ENCODE measurements around the gene THRA.

THRA gene

DNA sequence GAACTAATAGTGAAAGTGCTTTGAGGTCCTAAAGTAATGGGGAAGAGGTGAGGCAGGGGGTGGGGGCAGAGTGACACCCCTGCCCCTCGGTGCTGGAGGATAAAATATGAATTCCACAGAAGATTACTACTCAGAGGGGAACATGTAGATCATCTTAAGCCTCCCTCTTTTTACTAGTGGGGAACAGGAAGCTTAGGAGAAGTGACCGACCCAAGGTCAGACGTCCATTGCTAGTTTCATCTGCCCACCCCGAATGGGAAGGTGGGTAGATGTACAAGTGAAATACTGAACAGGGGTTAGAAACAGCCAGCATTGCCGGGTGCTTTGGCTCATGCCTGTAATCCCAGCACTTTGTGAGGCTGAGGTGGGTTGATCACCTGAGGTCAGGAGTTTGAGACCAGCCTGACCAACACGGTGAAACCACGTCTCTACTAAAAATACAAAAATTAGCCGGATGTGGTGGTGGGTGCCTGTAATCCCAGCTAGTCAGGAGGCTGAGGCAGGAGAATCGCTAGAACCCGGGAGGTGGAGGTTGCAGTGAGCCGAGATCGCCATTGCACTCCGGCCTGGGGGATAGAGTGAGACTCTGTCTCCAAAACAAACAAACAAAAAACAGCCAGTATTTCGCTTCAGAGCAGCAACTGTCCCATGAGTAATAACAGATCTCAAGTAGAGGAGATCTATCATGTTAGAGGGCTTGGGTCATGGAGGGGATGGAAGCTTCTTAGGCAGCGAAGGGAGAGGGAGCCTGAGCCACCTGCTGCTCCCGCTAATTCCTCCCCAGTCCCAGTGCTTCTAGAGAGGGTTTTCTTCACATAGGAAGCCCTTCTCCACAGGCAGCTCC, 38.8 kb downstream of the THRA start:
- no peak for DNase-seq

DNA sequence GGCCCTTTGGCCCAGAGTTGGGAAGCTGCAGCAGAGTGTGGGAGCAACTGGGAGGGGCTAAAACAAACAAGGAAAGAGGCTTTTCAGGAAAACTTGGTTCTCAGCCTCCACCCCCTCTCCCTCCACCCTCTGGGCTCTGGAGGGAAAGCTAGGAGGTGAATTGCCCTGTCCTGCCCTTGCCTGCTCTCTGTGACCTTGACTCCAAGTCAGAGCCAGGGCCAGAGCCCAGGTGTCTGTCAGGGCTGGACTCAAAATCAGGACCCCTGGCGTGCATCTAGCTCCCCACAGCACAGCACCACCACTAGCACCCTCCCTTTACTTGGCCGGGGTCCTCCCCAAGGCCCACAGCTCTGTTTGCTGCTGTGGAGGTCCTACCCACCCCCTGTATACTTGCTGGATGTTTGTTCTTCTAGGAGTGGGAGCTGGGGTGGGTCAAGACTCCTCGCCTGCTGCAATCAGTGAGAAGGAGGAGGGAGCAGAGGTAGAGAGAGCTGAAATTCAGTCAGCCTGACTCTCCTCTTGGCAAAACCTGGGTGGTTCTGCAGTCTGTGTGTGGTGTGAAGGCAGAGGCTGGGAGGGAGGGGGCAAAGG, 40.4 kb downstream of the THRA start:
- DNase-seq: no peak

DNA sequence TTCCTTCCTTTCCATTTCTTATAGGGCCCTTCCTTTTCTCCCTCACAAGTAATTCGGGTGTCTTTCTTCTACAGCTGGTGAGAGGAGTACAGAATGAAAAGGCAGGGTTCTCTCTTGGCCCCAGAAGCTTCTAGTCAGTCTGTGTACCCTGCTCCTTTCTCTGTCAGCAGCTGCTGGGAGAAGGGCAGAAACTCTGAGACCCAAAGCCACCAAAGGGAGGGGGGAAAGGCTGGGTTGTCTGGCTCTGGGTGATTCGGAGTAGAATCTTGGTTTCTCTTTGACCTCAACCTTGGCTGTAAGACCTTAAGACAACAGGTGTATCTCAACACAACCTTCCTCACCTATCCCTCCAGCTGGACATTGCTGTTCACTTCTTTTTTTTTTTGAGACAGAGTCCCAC, 40.9 kb downstream of the THRA start:
- DNase-seq: no peak

GRCh38 chr17:40104594-40105486, 42.1 kb downstream of the THRA start:
- DNase-seq: no peak

- no peak for DNase-seq
Observed at GRCh38 chr17:40105861-40106759, 43.3 kb downstream of the THRA start.

DNA sequence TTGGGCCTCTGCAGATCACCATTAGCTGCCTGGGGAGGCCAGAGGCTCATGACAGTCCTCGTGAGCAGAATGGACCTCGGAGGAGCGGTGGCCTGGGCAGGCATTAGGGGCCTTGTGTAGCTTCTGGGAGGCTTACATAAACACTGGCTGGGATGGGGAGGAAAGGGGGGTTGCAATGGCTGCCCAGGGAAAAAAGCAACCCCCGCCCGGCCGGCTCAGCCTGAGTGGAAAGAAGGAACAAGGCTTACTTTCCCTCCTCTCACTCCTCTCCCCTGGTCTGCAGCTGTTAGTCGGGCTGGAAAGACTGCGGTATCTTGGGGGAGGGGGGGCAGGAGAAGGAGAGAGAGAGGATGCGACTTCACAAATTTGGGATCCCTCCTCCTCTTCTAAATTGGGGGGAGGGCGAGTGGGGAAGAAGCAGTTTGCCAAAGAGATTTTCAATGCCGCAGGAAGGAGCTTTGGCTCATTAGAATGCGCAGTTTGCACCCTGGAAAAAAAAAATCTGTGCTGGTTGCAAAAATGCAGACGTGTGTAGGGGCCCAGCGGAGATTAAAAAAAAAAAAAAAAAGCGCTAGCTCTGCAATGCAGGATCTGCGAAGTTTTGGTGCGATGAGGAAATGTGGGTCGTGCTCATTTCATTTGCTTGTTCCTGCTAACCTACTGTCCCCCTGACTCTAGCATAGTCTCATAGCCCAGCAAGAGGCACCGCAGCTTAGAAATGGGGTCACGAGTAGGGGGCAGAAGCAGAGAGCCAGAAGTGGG, 44.2 kb downstream of the THRA start:
- no peak for DNase-seq

DNA sequence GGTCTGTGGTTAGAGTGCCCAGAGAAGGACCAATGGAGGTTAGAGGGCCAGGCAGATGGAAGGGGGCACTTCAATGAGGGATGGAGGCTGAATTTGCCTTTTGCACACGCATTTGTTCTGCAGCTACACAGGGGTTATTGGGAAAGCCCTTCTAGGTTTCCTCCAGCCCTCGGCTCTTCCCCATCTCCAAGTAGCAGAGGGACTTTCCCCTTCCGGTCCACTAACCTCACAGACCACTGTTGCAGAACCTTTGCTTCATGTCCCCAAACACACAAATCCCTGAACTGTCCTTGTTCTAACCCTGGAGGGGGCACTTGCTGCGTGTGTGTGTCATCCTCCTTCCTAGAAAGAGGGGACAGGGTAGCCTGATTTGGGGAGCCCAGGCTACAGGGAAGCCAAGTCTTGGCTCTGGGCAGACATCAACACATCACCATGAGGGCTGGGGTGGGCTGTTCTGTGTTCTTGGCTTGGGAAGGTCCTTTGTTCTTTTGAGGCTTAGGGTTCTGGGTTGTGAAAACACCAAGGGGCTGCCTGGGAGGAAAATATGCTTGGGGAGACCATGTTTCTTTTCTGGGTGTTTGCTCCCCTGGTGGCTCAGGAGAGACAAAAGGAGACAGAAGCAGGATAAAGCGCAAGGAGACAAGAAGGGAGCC, 44.9 kb downstream of the THRA start:
- no peak for DNase-seq

DNA sequence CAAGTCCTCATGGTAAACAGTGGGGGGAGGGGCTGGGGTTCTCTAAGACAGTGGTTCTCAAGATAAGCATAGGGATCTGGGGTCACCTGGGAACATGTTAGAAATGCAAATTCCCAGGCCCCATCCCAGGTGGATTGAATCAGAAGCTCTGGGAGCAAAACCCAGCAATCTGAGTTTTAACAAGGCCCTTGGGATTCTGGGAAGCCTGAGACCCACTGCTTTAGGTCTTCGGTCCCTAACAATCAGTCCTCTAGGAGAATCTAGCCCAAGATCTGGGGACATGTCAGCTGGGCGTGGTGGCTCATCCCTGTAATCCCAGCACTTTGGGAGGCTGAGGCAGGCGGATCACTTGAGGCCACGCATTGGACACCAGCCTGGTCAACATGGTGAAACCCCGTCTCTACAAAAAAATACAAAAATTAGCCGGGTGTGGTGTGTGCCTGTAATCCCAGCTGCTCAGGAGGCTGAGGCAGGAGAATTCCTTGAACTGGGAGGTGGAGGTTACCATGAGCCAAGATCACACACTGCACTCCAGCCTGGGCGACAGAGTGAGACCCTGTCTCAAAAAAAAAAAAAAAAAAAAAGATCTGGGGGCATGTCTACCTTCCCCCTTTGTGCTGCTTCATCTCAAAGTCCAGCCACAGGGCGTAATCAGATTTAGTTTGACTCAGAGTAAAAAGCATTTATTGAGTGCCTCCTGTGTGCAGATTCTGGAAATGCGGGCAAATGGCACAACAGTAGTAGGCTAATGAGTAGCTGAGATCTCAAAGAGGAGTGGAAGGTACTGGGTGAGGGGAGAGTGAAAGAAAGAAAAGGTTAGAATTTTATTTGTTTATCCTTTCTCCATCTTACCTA, 46.4 kb downstream of the THRA start:
- no peak for DNase-seq

DNA sequence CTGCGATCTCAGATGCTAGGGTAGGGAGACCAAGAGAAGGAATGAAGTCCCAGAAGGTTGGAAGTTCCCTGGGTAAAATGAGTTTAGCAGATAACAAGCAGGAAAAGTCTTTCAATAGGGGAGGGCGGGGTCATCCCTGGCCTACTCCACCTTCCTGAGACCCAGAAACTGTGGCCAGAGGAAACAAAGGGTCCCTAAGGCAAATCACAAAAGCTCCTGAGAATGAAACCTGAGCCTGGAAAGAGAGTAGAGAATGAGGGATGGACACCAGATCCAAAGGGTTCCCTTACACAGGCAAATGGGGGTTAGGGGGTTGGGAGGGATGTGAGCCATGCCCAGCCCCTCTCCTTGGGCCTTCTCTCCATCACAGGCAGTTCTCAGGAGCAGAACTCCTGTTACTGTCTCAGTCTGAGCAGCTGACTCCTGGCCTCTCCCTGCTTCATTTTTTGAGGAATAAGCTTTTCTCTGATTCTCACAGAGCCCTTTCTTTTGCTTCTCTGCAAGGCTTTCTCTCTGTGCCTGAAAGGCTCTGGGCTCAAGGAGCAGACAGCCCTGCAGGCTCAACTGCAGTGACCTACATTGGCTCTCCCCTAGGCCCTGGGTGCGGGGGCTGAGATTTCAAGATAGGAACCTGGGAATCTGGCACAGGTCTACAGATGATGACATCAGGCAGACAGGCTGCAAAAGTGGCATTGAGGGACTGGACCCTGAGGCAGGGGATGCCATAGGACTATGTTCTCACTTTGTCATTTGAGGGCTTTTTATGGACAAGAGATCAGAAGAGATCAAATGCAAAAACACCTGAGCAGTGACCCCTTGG, 47.5 kb downstream of the THRA start:
- no peak for DNase-seq

GRCh38 chr17:40111221-40112128, 48.7 kb downstream of the THRA start:
- DNase-seq: peak; percentile 69

DNA sequence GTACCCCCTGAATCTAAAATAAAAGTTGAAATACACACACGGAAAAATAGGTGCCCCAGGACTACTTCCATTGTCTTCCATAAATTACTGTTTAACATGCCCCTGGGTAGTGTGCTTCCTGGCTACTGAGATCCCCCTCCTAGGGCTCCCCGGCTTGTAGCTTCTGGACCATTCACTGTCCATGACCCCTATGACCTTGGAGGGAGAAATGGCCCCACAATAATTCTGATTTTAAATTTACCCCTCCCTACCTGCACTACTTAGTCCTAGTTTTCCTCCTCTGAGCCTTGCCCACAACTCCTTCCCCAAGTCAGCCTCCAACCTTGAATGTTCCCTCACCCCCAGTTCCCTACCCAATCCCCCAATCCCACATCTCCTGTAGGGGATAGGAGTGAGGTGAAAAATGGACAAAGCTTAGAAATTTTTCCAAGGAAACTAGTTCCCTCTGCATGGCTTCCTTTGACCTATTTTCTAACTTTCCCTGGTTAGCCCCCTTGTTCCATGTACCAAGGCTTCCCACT, 49.5 kb downstream of the THRA start:
- no peak for DNase-seq

GRCh38 chr17:40112718-40113109, 49.9 kb downstream of the THRA start:
- DNase-seq: no peak

GRCh38 chr17:40113110-40113906, 50.5 kb downstream of the THRA start:
- peak; percentile 89 for DNase-seq

GRCh38 chr17:40113907-40114245, 51.1 kb downstream of the THRA start:
- no peak for DNase-seq

DNA sequence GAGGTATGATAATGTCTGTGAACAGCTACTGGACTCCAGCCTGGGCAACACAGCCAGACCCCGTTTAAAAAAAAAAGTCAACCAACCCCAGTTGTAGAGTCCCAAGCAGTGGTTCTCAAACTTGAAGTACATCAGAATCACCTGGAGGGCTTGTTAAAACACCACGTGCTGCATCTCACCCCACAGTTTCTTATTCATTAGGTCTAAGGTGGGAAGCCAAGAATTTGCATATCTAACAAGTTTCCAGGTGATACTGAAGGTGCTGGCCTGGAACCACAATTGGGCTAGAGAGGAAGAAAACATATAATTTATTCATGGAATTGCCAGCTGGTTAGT, 52.3 kb downstream of the THRA start:
- no peak for DNase-seq

GRCh38 chr17:40121181-40122135, 58.7 kb downstream of the THRA start, which contains the start of gene MSL1:
TSS of gene MSL1 (plus strand) at chr17:40121971. CDS start at chr17:40122613, 642 bp downstream.
- DNase-seq: peak; percentile 82

Data from activated effector memory CD4-positive, alpha-beta T cell treated with Interleukin-2 at 50 U/mL for 16 hours (primary cell).